GM21423 (cell line): ENCODE data around the gene EEF2KMT.
A peak's percentile ranks its signal among the peaks of the same experiment; 100 is the strongest.
"Not testable (repeated sequence)": the region's sequence is repeated elsewhere in the genome, so short reads cannot be mapped to it uniquely, and the experiment has no call there.

ENCODE experiments used
- ATAC-seq: cut with Tn5 transposase; IDR thresholded peaks from one replicate; pipeline ENCODE4 v1.9.1; 2021; ENCODE audit warnings: mild to moderate bottlenecking, moderate library complexity; ENCODE audit not compliant: unreplicated experiment

Gene EEF2KMT, protein sequence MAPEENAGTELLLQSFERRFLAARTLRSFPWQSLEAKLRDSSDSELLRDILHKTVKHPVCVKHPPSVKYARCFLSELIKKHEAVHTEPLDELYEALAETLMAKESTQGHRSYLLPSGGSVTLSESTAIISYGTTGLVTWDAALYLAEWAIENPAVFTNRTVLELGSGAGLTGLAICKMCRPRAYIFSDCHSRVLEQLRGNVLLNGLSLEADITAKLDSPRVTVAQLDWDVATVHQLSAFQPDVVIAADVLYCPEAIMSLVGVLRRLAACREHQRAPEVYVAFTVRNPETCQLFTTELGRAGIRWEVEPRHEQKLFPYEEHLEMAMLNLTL

DNA sequence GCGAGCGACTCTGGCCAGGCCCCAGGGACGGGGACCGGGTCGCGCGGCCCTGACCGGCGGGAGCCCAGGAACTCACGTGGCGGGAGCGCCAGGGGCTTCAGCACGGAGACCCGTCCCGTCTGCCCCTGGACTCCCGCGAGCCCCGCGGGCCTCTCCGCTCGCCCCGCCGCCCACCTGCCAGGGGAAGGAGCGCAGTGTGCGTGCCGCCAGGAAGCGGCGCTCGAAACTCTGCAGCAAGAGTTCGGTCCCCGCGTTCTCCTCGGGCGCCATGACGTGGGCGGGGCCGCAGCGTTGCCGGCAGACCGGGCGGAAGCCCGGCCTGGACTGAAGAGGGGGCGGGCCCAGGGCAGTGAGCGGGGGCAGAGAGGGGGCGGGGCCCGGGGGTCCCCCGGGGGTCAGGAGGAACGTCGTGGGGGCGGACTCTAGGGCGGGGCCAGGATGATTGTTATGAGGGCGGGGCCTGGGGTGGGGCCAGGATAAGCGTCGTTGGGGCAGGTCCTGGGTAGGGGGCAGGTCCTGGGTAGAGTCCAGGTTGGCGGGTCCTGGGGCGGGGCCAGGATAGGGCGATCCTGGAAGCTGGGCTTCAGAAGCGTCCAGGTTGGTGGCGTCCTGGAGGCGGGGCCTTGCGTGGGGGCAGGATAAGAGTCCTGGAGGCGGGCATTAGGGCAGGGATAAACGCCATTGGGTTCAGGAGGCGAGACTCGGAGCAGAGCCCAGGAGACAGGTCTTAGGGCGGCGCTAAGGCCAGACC, at the start of gene EEF2KMT:
TSS of gene EEF2KMT (minus strand) at position 326 of the 751 bp plus-strand sequence. CDS start at position 270, 56 bp downstream.
- ATAC-seq, result peak; percentile 96

- not testable (repeated sequence) for ATAC-seq
These were observed 47.0 kb upstream of the EEF2KMT start for GRCh38 chr16:5144621-5144956.

DNA sequence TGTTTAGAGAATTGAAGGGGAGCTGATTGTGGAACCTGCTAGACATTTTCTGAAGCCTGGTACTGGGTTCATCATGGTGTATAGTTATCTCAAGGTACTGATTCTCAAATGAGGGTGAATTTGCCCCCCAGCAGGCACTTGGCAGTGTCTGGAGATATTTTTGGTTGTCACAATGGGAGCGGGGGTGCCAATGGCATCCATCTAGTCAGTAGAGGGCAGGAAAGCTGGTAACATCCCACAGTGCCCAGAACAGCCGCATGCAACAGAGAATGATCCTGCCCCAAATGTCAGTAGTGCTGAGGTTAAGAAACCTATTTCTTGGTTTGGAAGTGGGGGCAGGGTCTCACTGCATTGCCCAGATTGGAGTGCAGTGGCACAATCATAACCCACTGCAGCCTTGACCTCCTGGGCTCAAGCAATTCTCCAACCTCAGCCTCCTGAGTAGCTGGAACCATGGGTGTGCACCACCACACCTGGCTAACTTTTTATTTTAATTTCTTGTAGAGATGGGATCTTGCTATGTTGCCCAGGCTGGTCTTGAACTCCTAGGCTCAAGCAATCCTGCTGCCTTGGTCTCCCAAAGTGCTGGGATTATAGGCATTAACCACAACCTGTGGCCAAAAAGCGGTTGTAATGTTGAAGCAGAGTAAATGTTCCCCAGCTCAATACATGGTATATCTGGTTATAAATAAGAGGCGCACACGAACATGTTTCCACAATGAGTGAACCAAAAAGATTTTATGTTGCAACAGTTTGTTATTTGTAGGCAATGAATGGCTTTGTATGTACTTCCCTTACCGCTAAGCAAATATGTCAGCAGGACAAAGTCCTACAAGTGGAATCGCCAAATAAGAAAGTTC, 46.4 kb upstream of the EEF2KMT start:
- no peak for ATAC-seq

DNA sequence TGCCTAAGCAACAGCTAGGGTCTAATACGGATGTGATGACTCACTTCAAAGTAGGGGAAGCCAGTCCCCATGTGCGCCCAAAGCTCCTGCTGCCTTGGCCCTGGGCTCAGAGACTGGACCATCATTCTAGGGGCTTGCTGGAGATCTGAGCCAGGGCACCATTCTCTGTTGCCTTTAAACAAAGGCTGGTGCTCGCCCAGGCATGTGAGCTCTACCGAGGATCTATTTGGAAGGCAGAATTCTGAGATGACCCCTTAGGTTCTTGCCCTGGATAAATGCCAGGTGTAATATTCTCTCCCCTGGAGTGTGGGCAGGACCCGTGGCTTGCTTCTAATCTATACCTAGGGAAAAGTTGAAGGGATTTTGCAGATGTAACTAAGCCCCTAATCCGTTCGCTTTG, 42.6 kb upstream of the EEF2KMT start:
- ATAC-seq, result not testable (repeated sequence)

- not testable (repeated sequence) for ATAC-seq
These were observed 37.3 kb upstream of the EEF2KMT start for GRCh38 chr16:5134739-5135452.

GRCh38 chr16:5132915-5133600, 35.5 kb upstream of the EEF2KMT start:
- ATAC-seq, result not testable (repeated sequence)

DNA sequence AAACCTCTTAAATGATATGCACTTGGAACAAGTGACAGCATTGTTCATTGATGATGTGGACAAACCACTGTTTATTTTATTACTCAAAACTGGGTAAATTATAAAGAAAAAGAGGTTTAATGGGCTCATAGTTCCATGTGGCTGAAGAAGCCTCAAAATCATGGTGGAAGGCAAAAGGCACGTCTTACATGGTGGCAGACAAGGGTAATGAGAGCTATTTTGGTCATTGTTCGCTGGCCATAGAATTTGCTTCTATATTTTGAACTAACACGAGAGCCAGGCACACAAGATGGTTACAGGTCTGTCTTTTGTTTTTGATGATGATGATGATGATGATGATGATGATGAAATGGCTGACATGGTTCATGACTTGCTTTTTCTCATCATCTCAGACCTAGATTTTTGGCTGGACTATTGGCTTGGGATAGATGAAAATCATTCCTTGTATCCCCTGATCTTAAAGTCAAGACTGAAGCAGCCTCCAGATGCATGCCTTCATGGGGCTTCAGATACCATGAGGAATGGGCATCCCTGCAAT, 33.9 kb upstream of the EEF2KMT start:
- not testable (repeated sequence) for ATAC-seq

- ATAC-seq, result not testable (repeated sequence)
These were observed 19.9 kb upstream of the EEF2KMT start for GRCh38 chr16:5117300-5118087.

DNA sequence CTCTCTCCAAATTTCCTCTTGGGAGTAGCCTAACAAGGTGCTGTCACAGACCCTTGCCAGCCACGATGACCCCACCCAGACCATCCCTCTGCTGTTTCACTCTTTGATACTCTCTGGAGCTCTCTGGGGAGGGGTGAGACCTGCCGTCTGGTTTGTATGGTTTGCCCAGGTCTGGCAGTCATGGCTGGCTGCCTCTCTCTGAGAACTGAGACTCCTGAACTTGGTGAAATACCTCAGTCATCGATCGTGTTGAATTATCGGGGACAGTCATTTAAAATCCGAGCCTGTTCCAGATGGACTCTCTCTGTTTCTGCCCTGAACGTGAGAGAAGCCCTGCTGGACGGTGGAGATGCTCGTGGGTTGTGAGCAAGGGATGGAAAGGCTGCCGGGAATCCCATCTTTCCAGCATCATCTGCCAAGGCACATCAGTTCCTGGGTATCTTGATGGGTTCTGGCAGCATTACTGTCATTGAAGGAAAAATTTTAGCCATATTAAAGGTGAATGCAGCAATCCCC, 19.2 kb upstream of the EEF2KMT start:
- not testable (repeated sequence) for ATAC-seq

GRCh38 chr16:5110933-5111332, 13.3 kb upstream of the EEF2KMT start:
- ATAC-seq, result not testable (repeated sequence)

- ATAC-seq, result no peak
These were observed 11.0 kb upstream of the EEF2KMT start for GRCh38 chr16:5108505-5109158.

GRCh38 chr16:5105039-5105438, 7.4 kb upstream of the EEF2KMT start:
- ATAC-seq, result not testable (repeated sequence)

- ATAC-seq, result not testable (repeated sequence)
These were observed 5.9 kb upstream of the EEF2KMT start for GRCh38 chr16:5103296-5104032.

GRCh38 chr16:5099174-5099573, 1.6 kb upstream of the EEF2KMT start:
- ATAC-seq, result not testable (repeated sequence)

GRCh38 chr16:5098221-5099159, 895 bp upstream of the EEF2KMT start:
- peak; percentile 62 for ATAC-seq

GRCh38 chr16:5097061-5097469, 530 bp downstream of the EEF2KMT start:
- not testable (repeated sequence) for ATAC-seq
